RPMI7951 (cell line): ENCODE results near the gene GPR176. TPM values are rescaled to one million over a fixed set of nuclear protein-coding genes. Genes with fewer than 3 reads are reported as not detected.
A peak's percentile ranks its signal among the peaks of the same experiment; 100 is the strongest.

Experiments
- DNase-seq: peaks from one replicate; pipeline ENCODE4 v3.0.0-alpha.2; 2012; ENCODE audit warnings: low read depth
- total RNA-seq: library from RNA; depleted of rRNA; stranded (reverse); fragments of >200 nt; shearing (Covaris generic); gene quantifications from 2 replicates; pipeline ENCODE4 v1.2.3, GENCODE V29; 2014

The GPR176 gene
- total RNA-seq, 1 experiment from 2014 or later = 44.5 TPM

DNA sequence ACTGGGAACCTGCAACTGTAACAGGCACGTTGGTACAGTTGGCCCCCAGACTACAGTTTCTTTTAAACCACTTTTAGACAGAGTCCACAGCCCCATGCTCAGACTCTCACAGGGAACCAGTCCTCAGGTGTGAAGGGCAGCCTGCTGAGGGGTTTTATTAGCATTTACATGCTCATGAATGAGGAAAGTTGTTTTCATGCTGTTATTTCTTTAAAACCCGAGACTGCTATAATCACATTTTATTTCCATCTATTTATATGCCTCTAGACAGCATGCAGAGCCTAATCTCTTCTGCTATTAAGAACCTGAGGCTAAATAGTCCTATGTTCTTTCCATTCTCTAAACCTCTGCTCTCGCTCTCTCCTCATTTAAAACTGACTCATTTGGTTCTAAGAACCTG, 111.2 kb downstream of the GPR176 start:
- DNase-seq = no peak

DNA sequence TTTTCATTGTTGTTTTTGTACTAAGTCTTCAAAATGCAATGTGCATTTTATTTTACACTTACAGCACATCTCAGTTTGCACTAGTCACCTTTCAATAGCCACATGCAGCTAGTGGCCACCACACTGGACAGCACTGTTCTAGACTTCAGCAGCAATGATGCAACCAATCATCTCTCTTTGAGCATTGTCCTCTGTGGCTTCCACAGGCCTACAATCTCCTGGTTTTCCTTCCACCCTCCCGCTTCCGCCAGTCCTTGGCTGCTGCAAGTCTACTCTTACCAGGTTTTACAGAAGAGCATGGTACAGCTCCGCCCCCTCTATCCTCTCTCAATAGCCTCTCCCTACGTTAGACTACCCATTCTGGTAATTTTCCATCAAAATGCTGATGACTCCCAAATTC, 112.3 kb downstream of the GPR176 start:
- no peak for DNase-seq

DNA sequence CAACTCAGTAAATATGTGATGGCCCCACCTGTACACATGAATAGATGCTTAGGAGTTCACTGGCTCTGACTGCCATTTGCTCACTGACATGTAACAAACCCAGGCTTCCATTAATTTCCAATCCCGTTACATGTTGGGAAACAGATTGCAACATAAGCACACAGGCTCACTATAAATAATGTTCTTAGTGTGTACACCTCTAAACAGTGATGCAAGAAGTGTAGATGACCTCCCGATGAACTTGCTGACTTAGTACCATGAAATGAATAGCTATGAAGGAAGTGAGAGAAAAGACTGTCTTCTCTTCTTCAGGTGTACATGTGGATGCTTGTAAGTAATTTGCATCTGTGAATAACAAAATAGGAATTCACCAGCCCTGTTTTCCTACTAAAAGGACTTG, 116.0 kb downstream of the GPR176 start:
- no peak for DNase-seq

DNA sequence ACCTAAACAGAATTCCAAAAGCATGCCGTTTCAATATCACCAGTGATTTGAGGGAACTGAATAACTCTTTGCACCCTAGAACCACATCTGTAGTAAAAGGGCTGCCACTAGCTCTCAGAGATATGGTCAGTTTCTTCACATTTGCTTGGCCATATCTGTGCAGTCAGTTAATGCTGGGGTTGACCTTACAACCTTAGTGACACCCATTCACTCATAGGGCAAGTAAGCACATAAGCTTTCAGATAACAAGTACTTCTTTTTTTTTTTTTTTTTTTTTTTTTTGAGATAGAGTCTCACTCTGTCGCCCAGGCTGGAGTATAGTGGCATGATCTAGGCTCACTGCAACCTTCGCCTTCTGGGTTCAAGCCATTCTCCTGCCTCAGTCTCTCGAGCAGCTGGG, 117.0 kb downstream of the GPR176 start:
- no peak for DNase-seq

DNA sequence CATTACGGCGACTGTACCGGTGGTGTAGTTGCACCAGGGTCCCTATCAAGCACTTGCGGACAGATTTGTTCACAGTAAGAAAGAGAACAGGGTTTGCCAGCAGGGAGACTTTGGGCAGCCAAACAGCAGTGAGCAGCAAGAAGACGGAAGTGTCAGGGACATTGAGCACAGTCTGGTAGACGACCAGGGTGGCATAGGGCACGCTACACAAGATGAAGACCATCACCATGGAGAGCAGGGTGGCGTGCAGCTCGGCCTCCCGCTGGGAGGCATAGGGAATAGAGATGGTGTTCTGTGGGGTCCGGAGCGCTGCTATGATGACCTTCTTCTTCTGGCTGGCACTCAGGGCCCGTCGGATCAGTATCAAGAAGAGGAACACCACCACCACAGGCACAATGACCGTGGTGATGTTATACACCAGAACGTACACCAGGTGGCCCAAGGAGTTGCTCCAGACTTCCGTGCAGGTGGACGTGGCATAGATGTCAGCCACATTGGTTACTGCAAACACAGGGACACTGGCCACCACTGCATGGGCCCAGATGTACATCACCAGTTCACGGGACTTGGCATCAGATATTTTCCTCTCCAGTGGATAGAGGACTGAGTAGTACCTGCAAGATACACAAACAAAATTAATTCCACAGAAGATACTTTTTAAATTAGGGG, 118.3 kb downstream of the GPR176 start:
- DNase-seq = no peak

DNA sequence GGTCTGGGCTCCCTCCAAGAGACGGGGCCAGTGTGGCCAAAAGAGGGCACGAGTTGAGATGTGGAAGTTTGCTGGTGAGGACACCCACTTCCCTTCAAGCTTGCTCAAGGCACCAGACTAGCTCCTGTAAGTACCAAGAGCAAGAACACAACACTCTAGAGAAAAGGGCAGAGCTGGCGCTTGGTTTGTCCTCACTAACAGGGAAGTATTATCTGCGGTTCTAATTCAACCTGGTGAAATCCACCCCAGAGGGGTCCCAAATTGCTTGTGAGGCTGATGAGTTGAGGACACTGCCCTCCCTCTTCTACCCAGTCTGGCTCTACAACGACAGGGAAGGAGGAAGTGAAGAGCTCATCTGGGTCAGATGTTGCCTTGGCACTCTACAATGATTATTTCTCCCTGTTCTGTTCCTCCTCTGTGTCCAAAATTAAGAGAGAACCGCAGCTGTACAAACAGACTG, 120.5 kb downstream of the GPR176 start:
- DNase-seq = no peak

DNA sequence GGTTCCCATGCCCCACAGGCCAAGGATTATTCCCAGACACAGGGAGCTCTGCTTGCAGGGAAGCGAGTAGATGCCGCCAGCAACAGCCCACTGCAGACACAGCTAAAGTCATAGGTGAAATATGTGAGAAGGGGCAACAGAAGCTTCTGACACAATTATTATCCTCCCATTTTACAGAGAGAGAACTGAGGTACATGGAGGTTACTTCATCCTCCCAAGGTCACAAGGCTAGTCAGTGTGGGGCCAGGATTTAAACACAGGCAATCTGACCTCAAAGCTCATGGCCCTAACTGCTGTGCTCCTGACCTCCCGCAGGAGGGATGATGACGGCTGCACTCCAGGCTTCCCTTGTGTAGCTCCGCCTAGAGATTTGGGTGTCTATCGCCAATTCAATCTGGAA, 121.7 kb downstream of the GPR176 start:
- DNase-seq = no peak

DNA sequence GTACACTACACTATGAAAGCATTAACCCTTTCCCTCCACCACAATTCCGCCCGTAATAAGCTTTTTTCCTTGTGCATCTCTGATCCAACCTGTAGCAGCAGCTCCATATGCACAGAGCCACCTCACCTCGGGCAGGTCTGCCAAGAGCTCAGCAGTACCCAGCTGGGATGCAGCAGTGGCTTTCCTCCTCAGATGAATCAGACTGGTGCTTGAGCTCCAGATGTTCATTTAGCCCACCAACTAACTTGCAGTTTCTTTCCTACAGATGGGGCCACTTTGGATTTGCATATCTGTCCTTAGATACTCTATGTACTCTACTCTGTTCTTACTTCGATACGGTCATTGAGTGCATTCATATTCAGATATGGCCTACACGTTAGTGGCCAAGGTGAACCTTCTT, 122.7 kb downstream of the GPR176 start:
- no peak for DNase-seq

DNA sequence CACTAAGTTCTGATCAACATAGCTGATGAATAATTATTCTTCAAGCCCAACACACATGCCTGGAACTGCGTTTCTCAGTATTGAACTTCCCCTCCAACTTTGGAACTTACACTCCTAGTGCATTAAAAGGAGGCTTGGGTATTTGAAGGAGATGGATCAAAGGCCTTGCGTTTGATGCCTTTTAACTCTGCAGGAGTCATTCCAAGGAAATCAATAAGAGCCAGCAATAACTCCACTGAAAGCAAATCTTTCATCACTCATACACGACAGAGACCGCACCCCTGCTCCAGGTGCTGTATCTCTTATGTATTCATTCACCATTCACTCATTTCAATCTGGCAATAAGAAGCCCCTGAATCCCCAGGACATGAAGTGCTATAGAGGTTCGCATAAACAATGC, 123.5 kb downstream of the GPR176 start:
- no peak for DNase-seq

DNA sequence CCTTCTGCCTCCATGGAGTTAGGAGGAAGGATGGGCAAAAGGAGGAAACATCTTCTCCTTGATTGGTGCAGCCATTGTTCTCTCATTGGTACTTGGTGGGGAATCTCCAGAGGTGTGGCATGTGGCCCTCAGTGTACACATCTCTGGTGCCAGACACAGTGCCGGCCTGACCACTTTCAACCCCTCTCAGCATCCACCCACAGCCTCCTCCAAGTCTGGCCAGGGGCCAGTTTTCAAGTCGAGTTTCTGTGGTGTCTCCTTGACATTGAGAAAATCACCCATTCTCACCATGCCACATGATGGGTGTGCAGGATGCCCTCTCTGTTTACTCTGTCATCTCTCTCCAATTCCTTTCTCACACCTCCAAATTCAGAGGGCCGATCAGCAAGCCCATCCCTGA, 124.6 kb downstream of the GPR176 start:
- no peak for DNase-seq

DNA sequence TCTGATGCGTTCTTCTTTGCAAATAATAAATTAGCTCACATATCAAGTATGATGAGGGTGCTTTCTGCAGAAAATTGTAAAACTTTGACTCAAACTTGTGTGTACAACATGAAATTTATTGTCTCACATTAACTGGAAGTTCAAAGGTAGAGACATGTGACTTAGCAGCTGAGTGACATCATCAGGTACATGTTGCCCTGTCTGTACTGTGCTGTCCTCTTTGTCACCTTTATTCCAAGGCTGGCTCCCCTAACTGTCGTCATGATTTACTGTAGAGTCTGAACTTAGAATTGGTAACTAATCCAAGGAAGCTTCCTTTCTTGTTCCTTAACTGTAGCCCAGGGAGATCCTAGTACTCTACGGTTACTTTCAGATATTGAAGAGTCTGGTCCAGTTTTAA, 125.1 kb downstream of the GPR176 start:
- no peak for DNase-seq

DNA sequence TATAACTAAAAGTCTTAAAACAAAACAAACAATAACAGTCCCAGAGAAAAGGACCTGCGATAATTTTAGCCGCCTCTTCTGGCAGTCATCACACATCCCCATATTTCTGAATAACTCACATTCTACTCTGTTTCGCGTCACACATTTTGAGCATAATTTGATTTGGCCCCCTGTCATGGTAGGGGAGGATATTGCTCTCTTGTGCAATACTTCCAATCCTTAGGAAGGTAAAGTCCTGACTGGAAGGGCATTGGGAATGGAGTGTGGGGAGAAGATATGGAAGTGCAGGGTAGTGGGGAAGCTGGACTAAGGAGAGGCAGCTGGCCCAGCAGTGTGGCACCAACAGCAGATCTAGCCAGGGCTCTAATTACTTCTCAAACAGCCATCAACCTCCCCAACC, 126.1 kb downstream of the GPR176 start:
- no peak for DNase-seq

DNA sequence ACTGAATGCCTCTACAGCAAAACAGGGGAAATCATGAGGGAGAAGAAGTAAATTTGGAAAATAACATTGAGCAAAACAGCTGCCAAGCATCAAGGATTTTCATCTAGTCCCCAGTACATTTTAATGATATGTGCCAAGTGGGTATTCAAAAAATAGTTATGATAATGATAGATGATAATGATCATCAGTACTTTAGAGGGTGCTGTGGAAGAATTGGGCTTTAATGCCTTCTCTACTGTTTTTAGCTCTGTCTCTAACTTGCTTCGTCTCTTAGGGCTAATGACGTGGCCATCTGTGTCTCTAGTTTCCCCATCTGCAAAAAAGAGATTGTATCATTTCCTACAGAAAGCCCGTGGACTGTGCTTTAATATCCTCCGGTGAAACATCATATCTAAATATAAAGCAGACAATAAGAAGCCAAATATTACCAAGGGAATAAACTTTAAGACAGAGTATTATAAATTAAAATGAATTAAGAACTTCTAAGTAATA, 127.2 kb downstream of the GPR176 start:
- DNase-seq = no peak

DNA sequence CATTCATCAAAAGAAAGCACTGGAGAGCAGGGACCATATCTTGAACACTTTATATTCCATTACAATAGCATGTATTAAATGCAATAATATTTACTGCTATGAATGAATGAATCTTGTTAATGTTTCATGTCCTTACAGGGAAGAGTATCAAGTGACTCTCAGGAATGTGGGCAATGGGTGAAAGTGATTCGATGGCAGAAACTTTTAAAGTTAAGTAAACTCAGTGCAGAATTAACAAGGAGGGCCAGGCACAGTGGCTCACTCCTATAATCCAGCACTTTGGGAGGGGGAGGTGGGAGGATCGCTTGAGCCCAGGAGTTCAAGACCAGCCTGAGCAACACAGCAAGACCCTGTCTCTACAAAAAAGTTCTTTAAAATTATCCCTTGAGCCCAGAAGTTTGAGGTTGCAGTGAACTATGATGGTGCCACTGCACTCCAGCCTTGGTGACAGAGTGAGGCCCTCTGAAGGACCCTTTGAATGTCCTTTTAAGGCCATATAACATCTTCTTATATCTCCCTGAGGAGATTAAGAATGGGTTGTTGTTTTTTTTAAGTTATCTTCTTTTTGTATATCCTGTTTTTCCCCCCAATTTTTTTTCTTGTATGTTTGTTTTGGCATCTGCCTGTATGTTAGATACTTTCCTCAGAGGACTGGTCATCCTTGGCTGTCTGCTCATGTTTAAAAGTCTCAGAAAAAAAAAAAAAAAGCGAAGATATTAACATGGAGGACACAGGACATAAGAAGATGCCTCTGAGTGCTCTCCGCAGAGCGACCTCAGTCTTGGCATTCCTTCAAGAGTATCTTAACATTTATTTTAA, 127.8 kb downstream of the GPR176 start:
- no peak for DNase-seq

DNA sequence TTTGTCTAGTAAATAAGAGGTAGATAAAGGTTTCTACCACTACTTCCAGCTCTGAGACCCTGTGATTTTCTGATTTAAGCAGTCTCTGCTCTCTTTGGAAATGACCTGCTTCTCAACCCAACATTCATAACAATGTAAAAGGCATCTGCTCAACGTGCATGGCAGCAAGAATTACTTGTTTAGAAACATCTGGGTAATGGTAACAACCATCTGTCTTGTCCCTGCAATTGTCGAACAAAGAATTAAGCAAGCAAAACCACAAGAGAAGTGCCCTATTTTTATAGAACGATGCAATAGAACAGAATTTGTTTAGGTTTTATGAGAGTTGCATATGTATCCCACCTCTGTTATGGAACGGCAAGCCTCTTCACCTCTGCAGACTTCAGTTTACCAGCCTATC, 130.3 kb downstream of the GPR176 start:
- peak; percentile 14 for DNase-seq

DNA sequence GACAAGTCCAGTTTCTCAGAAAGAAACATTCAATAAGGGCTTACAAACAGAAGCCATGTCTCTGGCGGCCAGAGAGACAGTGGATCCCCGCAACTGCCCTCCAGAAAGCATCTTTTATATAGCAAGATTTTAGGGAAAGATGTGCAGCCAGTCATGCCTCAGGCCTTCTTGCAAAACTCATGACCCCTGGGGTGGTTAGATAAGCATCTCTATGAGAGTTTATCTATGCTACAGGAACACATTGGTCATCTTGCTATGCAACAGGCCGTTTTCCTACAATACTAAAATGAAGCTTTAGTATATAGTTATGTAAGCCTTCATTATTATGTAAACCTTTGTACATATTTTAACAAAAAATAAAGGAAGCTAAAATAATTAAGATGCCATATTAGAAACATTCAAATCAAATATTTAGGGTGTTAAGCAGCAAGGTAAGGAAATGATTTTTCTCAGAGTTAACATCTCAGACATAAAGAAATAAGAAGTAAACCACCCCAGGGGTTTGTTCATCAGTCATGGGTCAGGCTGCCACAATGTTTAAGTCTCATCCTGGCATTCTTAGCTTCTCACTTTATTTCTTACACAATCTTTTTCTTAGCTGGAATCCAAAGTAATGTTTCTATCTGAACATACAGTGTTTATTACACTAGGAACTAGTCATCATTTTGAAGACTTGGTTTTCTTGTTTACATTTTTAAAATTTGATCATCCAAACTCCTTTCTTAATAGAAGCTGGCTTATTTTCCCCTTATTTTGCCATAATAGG, 131.1 kb downstream of the GPR176 start:
- peak; percentile 46 for DNase-seq

DNA sequence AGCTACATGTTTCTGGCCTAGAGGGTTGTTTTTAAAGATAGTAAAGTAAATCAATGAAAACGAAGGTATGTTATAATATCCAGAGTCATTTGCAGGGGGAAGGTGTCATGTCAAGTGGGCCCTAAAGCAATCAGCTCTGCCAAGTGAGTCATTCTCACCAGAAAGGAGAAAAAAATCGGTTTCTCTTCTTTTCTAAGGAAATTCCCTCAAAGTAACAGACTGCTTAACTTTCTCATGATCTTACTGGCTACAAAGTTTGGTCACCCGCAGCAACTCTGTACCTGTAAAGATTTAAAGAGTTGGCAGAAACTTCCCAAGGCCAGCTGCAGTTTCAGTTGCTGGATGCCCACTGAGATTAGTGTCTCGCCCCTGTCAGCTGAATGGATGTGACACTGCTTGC, 132.0 kb downstream of the GPR176 start:
- peak; percentile 67 for DNase-seq

DNA sequence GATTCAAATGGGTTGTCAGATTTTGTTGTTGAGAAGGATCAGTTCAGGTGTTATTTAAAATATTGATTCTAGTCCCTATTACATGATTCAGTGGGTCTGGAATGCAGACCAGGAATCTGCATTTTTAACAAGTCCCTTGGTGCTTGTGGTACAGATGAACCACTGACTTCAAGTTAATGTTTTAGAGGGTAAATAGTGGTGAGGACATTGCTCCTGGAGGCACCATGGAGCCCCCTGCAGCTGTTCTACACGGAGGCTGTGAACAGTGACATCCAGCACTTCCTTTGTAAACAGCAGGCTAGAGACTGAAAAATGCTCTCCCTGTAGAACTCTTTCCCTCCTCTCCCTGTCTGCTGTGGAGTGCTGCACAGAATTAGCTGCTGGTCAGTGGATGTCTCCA, 132.6 kb downstream of the GPR176 start:
- DNase-seq = no peak

DNA sequence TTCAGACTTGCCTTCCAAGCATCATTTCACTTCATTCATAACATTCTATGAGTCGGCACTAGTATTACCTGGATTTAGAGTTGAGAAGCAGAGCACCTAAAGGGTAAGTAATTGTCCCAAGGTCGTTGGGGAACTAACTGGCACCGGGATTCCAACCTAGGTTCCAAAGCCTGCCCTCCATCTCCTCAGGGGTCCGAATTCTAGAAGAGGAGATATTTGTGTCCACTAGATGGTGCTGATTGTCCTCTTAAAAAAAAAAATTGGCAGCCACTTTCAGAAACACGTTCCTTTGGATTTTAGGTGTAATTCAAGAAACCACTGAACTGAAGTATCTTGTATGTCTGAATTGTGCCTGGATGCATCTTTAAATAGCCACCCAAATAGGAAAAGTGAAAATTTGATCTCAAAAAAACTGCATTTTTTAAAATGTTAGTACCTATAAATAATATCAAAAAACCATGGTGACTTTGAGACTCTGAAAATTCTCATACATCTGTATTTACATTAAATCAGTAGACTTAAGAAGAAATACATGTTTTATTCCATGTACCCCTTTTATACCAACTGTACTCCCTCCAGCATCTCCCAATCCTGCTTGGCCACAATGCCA, 133.5 kb downstream of the GPR176 start:
- peak; percentile 72 for DNase-seq

DNA sequence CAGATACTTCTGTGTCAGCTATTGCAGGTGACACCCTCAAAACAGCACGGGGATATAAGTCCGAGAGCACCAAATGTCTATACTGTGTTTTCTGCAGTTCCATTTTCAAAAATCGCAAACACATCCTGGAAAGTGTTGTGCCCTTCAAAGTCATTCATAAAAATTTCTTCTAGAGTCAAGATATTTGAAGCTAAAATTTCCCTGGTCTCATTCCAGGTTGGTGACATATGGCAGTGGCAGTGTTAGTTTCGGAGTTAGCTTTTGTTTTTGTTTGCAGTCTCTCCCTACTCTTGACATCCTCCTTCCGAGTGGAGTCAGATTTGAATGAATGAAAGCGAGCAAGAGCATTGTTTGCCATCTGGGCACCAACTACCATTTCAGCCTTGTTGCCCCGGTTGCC, 134.2 kb downstream of the GPR176 start:
- no peak for DNase-seq

DNA sequence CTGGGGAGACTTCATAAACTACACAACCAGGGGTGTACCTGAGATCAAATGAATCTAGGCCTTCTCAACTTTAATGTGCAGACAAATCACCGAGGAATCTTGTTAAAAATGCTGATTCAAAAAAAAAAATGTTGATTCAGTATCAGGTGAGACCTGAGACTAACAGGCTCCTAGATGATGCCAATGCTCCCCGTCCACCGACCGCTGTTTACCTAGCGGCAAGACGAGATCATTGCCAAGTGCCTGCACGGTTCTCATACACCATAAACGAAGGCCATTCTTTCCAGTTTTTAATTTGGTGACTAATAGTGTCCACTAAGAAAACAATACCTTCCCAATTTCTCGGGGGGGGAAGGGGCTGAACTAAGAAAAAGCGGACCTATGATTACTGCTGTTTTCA, 134.9 kb downstream of the GPR176 start:
- DNase-seq = no peak

DNA sequence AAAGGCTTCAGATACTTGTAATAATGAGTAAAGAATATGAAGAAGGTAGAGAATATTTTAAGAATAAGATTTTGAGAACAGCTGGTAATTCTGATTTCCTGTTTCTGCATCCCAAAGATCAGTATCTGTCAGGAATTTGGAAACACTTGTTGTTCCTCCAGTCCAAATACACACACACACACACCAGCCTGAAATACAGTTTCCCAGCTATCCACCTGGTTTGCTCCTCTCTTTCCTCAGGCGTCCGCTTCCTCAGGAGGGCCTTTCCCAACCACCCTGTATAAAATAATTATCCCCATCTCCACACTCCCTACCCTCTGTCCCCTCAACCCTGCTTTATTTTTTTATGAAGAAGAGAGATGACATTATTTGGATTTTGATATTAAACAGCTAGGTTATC, 135.4 kb downstream of the GPR176 start:
- no peak for DNase-seq
